ENCODE data around the gene GNB1. TPM values are rescaled to one million over a fixed set of nuclear protein-coding genes. Genes with fewer than 3 reads are reported as not detected.

GNB1 gene
- total RNA-seq, 1 experiment from 2014 or later: 339 TPM

DNA sequence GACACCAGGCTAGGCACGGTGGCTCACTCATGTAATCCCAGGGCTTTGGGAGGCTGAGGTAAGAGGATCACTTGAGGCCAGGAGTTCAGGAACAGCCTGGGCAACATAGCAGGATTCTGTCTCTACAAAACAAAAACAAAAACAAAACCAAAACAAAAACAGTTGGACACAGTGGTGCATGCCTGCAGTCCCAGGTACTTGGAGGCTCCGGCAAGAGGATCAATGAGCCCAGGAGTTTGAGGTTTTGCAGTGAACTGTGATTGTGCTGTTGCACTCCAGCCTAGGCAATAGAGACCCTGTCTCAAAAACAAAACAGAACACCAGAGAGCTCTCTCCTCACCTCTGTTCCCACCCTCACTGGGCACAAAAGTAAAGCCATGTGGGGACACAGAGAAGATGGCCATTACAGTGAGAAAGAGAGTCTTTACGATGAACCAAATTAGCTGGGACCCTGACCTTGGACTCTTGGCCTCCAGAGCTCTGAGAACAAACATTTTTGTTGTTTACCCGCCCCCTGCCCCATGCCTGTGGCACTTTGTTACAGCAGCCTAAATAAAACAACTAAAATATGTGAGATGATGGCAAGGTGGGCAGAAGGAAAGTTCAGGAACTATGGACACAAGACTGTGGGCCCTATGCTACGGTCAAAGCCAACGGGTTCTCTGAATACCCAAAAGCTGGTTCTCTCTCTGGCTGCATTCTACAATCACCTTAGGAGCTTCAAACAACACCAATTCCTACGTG lies 122.5 kb downstream of the GNB1 start (continued):
- TF ChIP-seq, protein P1, sequence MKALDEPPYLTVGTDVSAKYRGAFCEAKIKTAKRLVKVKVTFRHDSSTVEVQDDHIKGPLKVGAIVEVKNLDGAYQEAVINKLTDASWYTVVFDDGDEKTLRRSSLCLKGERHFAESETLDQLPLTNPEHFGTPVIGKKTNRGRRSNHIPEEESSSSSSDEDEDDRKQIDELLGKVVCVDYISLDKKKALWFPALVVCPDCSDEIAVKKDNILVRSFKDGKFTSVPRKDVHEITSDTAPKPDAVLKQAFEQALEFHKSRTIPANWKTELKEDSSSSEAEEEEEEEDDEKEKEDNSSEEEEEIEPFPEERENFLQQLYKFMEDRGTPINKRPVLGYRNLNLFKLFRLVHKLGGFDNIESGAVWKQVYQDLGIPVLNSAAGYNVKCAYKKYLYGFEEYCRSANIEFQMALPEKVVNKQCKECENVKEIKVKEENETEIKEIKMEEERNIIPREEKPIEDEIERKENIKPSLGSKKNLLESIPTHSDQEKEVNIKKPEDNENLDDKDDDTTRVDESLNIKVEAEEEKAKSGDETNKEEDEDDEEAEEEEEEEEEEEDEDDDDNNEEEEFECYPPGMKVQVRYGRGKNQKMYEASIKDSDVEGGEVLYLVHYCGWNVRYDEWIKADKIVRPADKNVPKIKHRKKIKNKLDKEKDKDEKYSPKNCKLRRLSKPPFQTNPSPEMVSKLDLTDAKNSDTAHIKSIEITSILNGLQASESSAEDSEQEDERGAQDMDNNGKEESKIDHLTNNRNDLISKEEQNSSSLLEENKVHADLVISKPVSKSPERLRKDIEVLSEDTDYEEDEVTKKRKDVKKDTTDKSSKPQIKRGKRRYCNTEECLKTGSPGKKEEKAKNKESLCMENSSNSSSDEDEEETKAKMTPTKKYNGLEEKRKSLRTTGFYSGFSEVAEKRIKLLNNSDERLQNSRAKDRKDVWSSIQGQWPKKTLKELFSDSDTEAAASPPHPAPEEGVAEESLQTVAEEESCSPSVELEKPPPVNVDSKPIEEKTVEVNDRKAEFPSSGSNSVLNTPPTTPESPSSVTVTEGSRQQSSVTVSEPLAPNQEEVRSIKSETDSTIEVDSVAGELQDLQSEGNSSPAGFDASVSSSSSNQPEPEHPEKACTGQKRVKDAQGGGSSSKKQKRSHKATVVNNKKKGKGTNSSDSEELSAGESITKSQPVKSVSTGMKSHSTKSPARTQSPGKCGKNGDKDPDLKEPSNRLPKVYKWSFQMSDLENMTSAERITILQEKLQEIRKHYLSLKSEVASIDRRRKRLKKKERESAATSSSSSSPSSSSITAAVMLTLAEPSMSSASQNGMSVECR (CRISPR knock-in tag; IDR thresholded peaks at IDR 0.05; ENCODE audit: borderline replicate concordance): no peak

DNA sequence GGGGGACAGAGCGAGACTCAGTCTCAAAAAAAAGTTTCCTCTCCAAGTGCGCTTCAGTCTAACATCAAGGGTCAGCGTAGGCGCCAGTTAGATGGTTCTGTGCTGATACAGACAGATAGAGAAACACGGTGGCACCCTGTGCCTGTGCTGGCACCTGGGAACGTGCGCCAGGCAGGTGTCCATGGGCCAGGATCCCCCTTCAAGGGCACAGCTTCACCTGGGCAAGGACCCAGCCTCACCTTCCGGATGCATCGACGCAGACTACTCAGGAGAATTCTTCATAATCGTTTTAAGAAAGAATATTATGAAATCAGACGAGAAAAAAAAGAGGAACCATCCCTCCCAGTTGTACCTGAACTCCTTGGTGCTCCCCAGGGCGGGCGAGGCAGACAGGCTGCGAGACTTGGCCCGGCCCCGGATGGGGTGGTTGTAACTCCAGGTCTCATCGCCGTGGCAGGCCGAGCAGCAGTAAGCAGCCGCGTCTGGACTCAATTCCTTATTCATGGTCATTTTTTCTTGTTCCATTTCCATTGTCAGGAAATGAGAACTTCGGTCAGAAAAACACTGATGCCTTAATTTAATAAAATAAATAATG lies 125.9 kb downstream of the GNB1 start:
- ChIA-PET CTCF (no interaction called here), POLR2A (no interaction called here)
- no peak for ATAC-seq
- no peak for TF ChIP-seq PRRX2 (CRISPR knock-in tag; IDR thresholded peaks at IDR 0.05)
- no peak for TF ChIP-seq CREB1 (CRISPR knock-in tag; IDR thresholded peaks at IDR 0.05)
- TF ChIP-seq ZNF396 (CRISPR knock-in tag; IDR thresholded peaks at IDR 0.05; ENCODE audit: borderline replicate concordance): no peak
- TF ChIP-seq, protein P2, sequence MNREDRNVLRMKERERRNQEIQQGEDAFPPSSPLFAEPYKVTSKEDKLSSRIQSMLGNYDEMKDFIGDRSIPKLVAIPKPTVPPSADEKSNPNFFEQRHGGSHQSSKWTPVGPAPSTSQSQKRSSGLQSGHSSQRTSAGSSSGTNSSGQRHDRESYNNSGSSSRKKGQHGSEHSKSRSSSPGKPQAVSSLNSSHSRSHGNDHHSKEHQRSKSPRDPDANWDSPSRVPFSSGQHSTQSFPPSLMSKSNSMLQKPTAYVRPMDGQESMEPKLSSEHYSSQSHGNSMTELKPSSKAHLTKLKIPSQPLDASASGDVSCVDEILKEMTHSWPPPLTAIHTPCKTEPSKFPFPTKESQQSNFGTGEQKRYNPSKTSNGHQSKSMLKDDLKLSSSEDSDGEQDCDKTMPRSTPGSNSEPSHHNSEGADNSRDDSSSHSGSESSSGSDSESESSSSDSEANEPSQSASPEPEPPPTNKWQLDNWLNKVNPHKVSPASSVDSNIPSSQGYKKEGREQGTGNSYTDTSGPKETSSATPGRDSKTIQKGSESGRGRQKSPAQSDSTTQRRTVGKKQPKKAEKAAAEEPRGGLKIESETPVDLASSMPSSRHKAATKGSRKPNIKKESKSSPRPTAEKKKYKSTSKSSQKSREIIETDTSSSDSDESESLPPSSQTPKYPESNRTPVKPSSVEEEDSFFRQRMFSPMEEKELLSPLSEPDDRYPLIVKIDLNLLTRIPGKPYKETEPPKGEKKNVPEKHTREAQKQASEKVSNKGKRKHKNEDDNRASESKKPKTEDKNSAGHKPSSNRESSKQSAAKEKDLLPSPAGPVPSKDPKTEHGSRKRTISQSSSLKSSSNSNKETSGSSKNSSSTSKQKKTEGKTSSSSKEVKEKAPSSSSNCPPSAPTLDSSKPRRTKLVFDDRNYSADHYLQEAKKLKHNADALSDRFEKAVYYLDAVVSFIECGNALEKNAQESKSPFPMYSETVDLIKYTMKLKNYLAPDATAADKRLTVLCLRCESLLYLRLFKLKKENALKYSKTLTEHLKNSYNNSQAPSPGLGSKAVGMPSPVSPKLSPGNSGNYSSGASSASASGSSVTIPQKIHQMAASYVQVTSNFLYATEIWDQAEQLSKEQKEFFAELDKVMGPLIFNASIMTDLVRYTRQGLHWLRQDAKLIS (CRISPR knock-in tag; IDR thresholded peaks at IDR 0.05; ENCODE audit: borderline replicate concordance): no peak
- no peak for TF ChIP-seq SP1 (CRISPR knock-in tag; conservative IDR thresholded peaks at IDR 0.05)
- no peak for TF ChIP-seq MYBL2 (CRISPR knock-in tag; IDR thresholded peaks at IDR 0.05)
- Mint-ChIP-seq H3K27me3 (ENCODE audit: low read depth) (no peaks in the 10 kb centered on the region), H3K4me1 (no peaks in the 10 kb centered on the region), H3K27ac (no peak overlapping the region), H3K36me3 (peaks cover 50% of the 10 kb centered on the region), H3K4me3 (no peak overlapping the region), H3K9me3 (peaks cover under 1% of the 10 kb centered on the region; the same call in 1 of the 2 replicates)
- peak; percentile 6 for DNase-seq (ENCODE audit: low spot score)

DNA sequence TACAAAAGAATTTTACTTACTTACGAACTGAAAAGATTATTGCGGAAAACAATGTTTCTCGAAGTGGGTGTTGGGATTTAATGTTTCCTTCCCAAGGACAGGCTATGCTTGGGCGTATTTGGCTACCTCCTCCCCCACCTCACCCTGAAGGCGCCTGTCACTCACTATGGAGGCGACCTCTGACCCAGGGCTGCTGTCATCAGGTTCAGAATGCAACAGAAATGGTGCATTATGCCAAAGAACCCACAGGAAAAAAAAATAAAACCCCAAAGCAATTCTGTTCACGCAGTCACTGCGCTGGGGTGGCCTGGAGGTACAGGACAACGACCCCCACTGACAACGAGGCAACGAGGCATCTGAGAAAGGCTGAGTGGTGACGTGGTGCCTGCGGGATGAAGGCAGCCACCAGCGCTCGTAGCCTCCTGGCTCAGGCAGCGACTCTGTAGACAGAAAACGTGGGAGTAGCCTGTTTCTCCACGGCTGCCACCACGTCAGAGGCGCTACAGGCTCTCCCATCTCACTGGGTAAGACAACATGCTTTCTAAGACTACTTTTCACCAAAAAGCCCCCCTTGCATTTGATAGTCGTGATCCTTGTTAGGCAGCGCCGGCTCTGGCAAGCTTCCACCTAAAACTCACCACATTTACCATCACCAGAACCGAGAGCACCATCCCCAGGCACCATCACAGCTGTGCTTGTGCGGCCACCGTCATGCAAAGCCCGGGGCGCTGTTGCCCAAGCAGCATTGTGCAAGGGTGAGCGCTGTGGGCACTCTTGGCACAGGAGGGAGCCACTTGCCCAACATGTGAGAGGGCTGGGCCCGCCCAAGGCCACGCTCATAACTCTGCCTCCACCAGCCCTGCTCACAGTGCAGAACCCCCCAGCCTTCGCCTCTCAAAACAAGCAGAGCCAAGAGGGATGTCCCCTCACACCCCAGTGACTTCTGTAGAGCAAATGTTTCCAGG lies 126.9 kb downstream of the GNB1 start:
- H3K4me3 Mint-ChIP-seq: no peak overlapping the region
- H3K27me3 Mint-ChIP-seq (ENCODE audit: low read depth): no peaks in the 10 kb centered on the region
- H3K36me3 Mint-ChIP-seq: peaks cover 47% of the 10 kb centered on the region
- DNase-seq (ENCODE audit: low spot score) (no peak), ATAC-seq (no peak)
- ChIA-PET POLR2A (no interaction called here), CTCF (no interaction called here)
- no peaks in the 10 kb centered on the region for H3K4me1 Mint-ChIP-seq
- no peaks in the 10 kb centered on the region for H3K9me3 Mint-ChIP-seq
- 0 out of 2 replicates have a peak overlapping the region, but pooled peaks have one; percentile 49 for H3K27ac Mint-ChIP-seq
- no peak for TF ChIP-seq NFE2L1 (CRISPR knock-in tag; IDR thresholded peaks at IDR 0.05)
- TF ChIP-seq, protein P3, sequence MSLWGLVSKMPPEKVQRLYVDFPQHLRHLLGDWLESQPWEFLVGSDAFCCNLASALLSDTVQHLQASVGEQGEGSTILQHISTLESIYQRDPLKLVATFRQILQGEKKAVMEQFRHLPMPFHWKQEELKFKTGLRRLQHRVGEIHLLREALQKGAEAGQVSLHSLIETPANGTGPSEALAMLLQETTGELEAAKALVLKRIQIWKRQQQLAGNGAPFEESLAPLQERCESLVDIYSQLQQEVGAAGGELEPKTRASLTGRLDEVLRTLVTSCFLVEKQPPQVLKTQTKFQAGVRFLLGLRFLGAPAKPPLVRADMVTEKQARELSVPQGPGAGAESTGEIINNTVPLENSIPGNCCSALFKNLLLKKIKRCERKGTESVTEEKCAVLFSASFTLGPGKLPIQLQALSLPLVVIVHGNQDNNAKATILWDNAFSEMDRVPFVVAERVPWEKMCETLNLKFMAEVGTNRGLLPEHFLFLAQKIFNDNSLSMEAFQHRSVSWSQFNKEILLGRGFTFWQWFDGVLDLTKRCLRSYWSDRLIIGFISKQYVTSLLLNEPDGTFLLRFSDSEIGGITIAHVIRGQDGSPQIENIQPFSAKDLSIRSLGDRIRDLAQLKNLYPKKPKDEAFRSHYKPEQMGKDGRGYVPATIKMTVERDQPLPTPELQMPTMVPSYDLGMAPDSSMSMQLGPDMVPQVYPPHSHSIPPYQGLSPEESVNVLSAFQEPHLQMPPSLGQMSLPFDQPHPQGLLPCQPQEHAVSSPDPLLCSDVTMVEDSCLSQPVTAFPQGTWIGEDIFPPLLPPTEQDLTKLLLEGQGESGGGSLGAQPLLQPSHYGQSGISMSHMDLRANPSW (CRISPR knock-in tag; conservative IDR thresholded peaks at IDR 0.05; ENCODE audit: low read depth): no peak
- TF ChIP-seq OVOL2 (CRISPR knock-in tag; IDR thresholded peaks at IDR 0.05; ENCODE audit: borderline replicate concordance): no peak
- no peak for TF ChIP-seq RORB (CRISPR knock-in tag; IDR thresholded peaks at IDR 0.05)
- no peak for TF ChIP-seq TCF7 (CRISPR knock-in tag; IDR thresholded peaks at IDR 0.05; ENCODE audit: low read depth)
- TF ChIP-seq, protein P4, sequence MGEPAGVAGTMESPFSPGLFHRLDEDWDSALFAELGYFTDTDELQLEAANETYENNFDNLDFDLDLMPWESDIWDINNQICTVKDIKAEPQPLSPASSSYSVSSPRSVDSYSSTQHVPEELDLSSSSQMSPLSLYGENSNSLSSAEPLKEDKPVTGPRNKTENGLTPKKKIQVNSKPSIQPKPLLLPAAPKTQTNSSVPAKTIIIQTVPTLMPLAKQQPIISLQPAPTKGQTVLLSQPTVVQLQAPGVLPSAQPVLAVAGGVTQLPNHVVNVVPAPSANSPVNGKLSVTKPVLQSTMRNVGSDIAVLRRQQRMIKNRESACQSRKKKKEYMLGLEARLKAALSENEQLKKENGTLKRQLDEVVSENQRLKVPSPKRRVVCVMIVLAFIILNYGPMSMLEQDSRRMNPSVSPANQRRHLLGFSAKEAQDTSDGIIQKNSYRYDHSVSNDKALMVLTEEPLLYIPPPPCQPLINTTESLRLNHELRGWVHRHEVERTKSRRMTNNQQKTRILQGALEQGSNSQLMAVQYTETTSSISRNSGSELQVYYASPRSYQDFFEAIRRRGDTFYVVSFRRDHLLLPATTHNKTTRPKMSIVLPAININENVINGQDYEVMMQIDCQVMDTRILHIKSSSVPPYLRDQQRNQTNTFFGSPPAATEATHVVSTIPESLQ (CRISPR knock-in tag; IDR thresholded peaks at IDR 0.05): no peak
- no peak for TF ChIP-seq ZNF263 (CRISPR knock-in tag; IDR thresholded peaks at IDR 0.05; ENCODE audit: low read depth)
- TF ChIP-seq, protein P5, sequence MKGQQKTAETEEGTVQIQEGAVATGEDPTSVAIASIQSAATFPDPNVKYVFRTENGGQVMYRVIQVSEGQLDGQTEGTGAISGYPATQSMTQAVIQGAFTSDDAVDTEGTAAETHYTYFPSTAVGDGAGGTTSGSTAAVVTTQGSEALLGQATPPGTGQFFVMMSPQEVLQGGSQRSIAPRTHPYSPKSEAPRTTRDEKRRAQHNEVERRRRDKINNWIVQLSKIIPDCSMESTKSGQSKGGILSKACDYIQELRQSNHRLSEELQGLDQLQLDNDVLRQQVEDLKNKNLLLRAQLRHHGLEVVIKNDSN (CRISPR knock-in tag; IDR thresholded peaks at IDR 0.05): no peak

All from WTC11 (cell line).